Measurements from ENCODE around the gene RCAN3. TPM values are rescaled to one million over a fixed set of nuclear protein-coding genes. Genes with fewer than 3 reads are reported as not detected.
A peak's percentile ranks its signal among the peaks of the same experiment; 100 is the strongest.

Gene RCAN3
- total and polyA plus RNA-seq, 2 of the 4 experiments (the other 2 are of a cell fraction) = 4.0 to 5.9 TPM

GRCh38 chr1:24558902-24559791 is 56.5 kb downstream of the RCAN3 start:
- no peak overlapping the region for H2BK20ac ChIP-seq (ENCODE audit: low read depth, low read length)
- POLR2A ChIA-PET (ENCODE audit: unreplicated experiment) = no interaction called here

More at GRCh38 chr1:24558902-24559791, 56.5 kb downstream of the RCAN3 start:
- Histone ChIP-seq H3K18ac (ENCODE audit: low read depth, low read length) (no peak overlapping the region), H3K56ac (ENCODE audit: extremely low read depth, insufficient read depth, low read length) (no peak overlapping the region), H3K79me1 (ENCODE audit: low read depth in 1 of 2, low read length in 2 of 2) (no peaks in the 10 kb centered on the region), H3K27me3 (ENCODE audit: control insufficient read depth, insufficient read depth, low read length) (peaks cover 42% of the 10 kb centered on the region), H4K5ac (ENCODE audit: low read depth, low read length) (no peak overlapping the region), H3K14ac (replicated peaks; ENCODE audit: low read depth, low read length) (no peak overlapping the region), H3K4ac (ENCODE audit: low read depth, low read length) (0 out of 2 replicates have a peak overlapping the region, but pooled peaks have one; percentile 0), H2BK15ac (ENCODE audit: low read depth, low read length) (no peak overlapping the region), H3K4me2 (ENCODE audit: low read depth, low read length) (no peak overlapping the region), H3K23ac (ENCODE audit: low read depth, low read length) (no peak overlapping the region), H4K8ac (ENCODE audit: low read depth in 2 of 2, low read length in 2 of 2) (peak overlapping the region in 1 of 2 experiments; percentile 30; a peak in 1 of 4 replicates), H3K27ac (ENCODE audit: insufficient read depth, low read length) (no peak overlapping the region), H3K36me3 (ENCODE audit: control insufficient read depth, insufficient read depth, low read length) (no peaks in the 10 kb centered on the region), H3K4me1 (ENCODE audit: control insufficient read depth, insufficient read depth, low read length) (no peaks in the 10 kb centered on the region; the same call in 1 of the 2 replicates), H3K9ac (ENCODE audit: low read depth, low read length) (no peak overlapping the region), H2AK9ac (replicated peaks; ENCODE audit: low read depth, low read length, poor library complexity) (no peak overlapping the region), H4K20me1 (ENCODE audit: insufficient read depth, low read length) (no peaks in the 10 kb centered on the region), H2BK120ac (ENCODE audit: low read depth, low read length) (no peak overlapping the region), H3K9me1 (ENCODE audit: insufficient read depth, low read length) (peaks cover 9% of the 10 kb centered on the region; the same call in 1 of the 2 replicates), H4K91ac (ENCODE audit: insufficient read depth, low read depth, low read length) (no peak overlapping the region), H2AFZ (replicated peaks; ENCODE audit: low read length, poor library complexity) (peak overlapping the region; percentile 86), H2AK5ac (ENCODE audit: low read depth, low read length) (no peak overlapping the region), H3K4me3 (ENCODE audit: insufficient read depth, low read depth, low read length) (no peak overlapping the region), H2BK5ac (ENCODE audit: low read depth, low read length, poor library complexity, severe bottlenecking) (no peak overlapping the region), H3K9me3 (ENCODE audit: control insufficient read depth, insufficient read depth, low read length) (no peaks in the 10 kb centered on the region)
- TF ChIP-seq POLR2A (IDR thresholded peaks at IDR 0.05; ENCODE audit: low read depth, low read length) (no peak), BHLHE40 (IDR thresholded peaks at IDR 0.05; ENCODE audit: low read depth, low read length) (no peak), RCOR1 (IDR thresholded peaks at IDR 0.05; ENCODE audit: insufficient replicate concordance, low read length) (peak; percentile 71), USF2 (IDR thresholded peaks at IDR 0.05; ENCODE audit: low read depth, low read length) (no peak), MAFK (IDR thresholded peaks at IDR 0.05; ENCODE audit: low read depth, low read length) (no peak), CEBPB (IDR thresholded peaks at IDR 0.05; ENCODE audit: low read depth, low read length) (0 out of 2 replicates have a peak, but pooled peaks have one; percentile 2), RAD21 (IDR thresholded peaks at IDR 0.05; ENCODE audit: low read length) (no peak), FOS (IDR thresholded peaks at IDR 0.05; ENCODE audit: low read depth, low read length) (no peak), NFE2L2 (IDR thresholded peaks at IDR 0.05; ENCODE audit: low read depth, low read length) (no peak), CTCF (conservative IDR thresholded peaks at IDR 0.05; ENCODE audit: low read depth, low read length) (no peak)
- TF ChIP-seq, protein P1, sequence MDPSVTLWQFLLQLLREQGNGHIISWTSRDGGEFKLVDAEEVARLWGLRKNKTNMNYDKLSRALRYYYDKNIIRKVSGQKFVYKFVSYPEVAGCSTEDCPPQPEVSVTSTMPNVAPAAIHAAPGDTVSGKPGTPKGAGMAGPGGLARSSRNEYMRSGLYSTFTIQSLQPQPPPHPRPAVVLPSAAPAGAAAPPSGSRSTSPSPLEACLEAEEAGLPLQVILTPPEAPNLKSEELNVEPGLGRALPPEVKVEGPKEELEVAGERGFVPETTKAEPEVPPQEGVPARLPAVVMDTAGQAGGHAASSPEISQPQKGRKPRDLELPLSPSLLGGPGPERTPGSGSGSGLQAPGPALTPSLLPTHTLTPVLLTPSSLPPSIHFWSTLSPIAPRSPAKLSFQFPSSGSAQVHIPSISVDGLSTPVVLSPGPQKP (IDR thresholded peaks at IDR 0.05; ENCODE audit: borderline replicate concordance, low read depth, low read length) = no peak
- no TSS peak for BruUV-seq (replicated peaks)
- CTCF ChIA-PET = no interaction called here
- in situ Hi-C loops (cut with MboI; ENCODE audit: low sequenced_read_pairs) = no loop called here
- ATAC-seq (ENCODE audit: low read depth) (peak; percentile 87), DNase-seq (peak; percentile 82)
- whole genome bisulfite sequencing, 2 experiments (ENCODE audit: extremely low coverage in 2 of 2, insufficient read length in 1 of 2) = 92% methylated on average over 2 of the region's 12 CpGs; no CpG with 5 or more reads in 1 of the 2 experiments
- intact Hi-C loops (cut with micrococcal nuclease) = no loop called here
- dilution Hi-C loops (cut with HindIII; ENCODE audit: low sequenced_read_pairs, unreplicated experiment) = no loop called here

All from IMR-90 (cell line).